ENCODE measurements around the gene AKAP9.

DNA sequence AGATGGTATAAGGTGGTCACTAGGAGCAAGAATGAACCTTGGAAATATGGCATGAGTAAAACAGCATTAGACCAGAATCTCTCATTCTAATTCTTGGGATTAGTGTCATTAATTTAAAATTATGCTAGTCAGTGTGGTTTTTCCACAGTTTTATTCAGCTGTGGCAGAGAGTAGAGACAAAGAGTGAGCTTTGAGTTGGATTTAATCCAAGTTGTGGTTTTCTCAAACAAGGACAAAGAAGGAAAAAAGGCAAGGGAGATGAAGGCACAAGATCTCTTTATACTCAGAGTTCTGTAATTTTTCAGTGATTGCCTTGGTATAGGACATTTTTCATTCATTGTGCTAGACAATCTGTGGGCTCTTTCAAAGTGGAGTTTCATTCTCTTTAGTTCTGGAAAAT is 28.2 kb upstream of the AKAP9 start:
- TF ChIP-seq, protein P1, sequence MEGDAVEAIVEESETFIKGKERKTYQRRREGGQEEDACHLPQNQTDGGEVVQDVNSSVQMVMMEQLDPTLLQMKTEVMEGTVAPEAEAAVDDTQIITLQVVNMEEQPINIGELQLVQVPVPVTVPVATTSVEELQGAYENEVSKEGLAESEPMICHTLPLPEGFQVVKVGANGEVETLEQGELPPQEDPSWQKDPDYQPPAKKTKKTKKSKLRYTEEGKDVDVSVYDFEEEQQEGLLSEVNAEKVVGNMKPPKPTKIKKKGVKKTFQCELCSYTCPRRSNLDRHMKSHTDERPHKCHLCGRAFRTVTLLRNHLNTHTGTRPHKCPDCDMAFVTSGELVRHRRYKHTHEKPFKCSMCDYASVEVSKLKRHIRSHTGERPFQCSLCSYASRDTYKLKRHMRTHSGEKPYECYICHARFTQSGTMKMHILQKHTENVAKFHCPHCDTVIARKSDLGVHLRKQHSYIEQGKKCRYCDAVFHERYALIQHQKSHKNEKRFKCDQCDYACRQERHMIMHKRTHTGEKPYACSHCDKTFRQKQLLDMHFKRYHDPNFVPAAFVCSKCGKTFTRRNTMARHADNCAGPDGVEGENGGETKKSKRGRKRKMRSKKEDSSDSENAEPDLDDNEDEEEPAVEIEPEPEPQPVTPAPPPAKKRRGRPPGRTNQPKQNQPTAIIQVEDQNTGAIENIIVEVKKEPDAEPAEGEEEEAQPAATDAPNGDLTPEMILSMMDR (IDR thresholded peaks at IDR 0.05): no peak
- no peak for TF ChIP-seq POLR2A (IDR thresholded peaks at IDR 0.05)
